D341Med (cell line): Measurements from ENCODE around the gene LNX2.
"Not testable (repeated sequence)": the region's sequence is repeated elsewhere in the genome, so short reads cannot be mapped to it uniquely, and the experiment has no call there.

Experiments
- DNase-seq: peaks from one replicate; pipeline ENCODE4 v3.0.0; 2012; ENCODE audit warnings: low spot score

LNX2 gene

GRCh38 chr13:27636589-27637288 lies 16.4 kb upstream of the LNX2 start:
- no peak for DNase-seq

GRCh38 chr13:27635266-27635665 lies 14.9 kb upstream of the LNX2 start:
- DNase-seq = no peak

GRCh38 chr13:27634791-27635190 lies 14.5 kb upstream of the LNX2 start:
- DNase-seq = no peak

GRCh38 chr13:27634231-27634630 lies 13.9 kb upstream of the LNX2 start:
- DNase-seq = no peak

DNA sequence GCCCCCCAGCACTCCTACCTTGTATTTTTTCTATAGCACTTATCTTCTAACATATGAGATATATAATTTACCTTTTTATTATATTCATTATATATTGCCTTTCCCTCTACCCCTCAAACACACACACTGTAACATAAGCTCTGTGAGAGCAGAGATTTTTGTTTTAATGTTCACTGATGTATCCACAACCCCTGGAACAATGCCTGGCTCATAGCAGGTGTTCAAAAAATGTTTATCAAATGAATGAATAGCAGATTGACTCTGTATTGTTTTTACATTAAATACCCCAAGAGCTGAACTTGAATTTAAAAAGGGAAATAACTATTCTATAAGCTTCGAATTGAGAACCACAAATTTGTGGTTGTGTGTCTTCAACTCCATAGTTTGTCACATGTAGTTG lies 12.3 kb upstream of the LNX2 start:
- no peak for DNase-seq

GRCh38 chr13:27632214-27632613 lies 11.9 kb upstream of the LNX2 start:
- no peak for DNase-seq

DNA sequence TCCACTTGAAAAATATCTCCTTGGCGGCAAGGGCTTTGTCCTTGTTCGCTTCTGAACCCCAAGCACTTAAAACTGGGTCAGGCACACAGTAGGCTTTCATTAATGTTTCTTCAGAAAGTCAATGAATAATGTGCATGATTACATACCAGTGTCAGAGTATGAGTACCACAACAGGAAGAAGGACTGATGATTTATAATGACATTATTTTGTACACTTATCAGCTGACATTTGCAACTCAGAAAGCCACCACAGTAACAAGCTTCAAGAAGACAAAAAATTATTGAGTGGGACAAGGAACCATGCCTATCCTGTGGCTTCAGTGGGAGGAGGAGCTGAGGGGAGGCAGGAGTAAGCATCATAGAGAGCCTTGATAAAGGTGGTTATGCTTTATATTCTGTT lies 11.3 kb upstream of the LNX2 start:
- DNase-seq = no peak

- no peak for DNase-seq
Measured at GRCh38 chr13:27631156-27631555, 10.8 kb upstream of the LNX2 start.

GRCh38 chr13:27628766-27629165 lies 8.4 kb upstream of the LNX2 start:
- not testable (repeated sequence) for DNase-seq

GRCh38 chr13:27628081-27628480 lies 7.8 kb upstream of the LNX2 start:
- no peak for DNase-seq

GRCh38 chr13:27627380-27627779 lies 7.1 kb upstream of the LNX2 start:
- no peak for DNase-seq

DNA sequence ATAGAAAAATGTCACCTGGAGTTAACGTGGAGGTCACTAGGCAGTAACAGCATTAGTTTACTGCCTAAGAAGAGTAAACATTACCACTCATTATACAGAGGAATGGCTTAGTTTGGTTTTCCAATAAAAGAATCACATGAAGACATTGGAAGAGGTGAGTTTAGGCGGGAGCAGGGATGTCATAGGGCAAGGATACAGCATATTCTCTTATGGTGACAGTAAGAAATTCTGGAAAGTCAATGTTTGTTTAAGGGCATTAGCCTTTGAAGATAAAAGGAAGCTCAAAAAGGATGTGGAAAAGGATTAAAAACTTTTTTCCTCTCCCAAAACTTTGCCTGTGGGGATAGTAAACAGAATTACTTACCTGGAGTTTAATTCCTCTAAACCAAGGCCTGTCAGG lies 5.5 kb upstream of the LNX2 start:
- no peak for DNase-seq

DNA sequence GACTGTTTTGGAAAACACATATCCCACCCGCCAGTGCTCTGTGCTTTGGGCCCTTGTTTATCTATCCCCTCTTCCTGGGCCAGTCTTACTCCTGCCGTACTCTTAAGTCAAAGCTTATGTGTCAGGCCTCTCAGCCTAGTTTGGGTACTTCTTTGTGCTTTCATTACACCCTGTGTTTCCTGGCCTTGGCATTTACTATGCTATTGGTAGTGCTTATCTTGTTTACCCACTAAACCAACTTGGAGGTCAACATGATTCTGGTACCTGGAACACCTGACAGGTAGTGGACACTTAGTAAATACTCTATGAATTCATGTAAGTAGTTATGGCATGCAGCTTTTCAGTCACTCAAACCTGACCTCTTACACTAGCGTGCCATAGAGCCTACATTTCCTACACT lies 3.7 kb upstream of the LNX2 start:
- DNase-seq = no peak

GRCh38 chr13:27622881-27623280 lies 2.6 kb upstream of the LNX2 start:
- no peak for DNase-seq

GRCh38 chr13:27622102-27622820 lies 1.9 kb upstream of the LNX2 start:
- DNase-seq = peak; percentile 20

DNA sequence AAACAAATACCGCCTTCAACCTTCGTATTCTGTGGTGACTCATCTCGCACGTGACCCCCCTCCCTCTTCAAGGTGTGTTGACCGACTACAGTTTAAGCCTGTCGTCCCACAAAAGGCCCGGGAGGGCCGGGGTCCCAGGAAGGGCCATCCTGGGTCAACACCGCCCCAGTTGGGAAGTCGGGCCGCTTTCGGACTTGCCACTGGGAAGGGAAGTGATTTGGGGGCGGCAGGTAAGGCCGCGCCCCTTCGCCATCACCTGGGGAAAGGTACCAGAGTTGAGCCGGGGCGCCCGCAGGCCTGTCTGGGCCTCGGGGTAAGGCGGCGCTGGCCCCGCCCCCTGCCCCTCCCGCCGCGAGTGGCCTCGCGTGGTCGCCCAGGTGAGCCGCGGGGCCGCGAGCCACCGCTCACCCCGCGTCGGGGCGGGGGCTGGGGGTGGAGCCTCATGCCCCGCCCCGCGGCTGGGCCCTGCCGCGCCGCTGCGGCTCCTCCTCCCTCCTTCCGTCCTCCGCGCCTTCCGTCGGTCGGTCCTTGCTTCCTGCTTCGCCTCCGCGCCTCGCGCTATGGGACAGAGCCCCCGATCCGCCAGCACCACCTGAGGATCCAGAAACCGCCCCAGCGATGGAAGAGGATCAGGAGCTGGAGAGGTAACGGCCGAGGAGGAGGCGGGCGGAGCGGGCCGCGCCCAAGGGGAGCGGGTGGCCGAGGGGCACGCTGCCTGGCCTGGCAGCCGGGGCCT lies 1.2 kb upstream of the LNX2 start, which contains the start of gene POLR1D:
Gene POLR1D (plus strand): TSS at position 527 of the 736 bp plus-strand sequence. CDS start 92 bp downstream, at position 619.
- DNase-seq = peak; percentile 93

DNA sequence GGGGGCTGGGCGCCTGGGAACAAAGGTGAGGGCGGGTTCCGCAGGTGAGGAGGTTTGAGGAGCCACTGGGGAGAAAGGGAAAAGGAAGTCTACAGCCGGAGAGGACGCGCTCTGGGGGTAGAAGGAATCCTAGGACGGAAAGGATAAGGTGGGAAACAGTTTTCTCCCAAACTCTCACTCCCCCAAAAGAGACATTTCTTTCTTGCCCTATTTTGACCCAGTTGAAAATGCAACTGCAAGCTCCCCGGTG lies 712 bp upstream of the LNX2 start:
- DNase-seq = no peak

- DNase-seq = peak; percentile 73
Measured at GRCh38 chr13:27619728-27620376, 477 bp downstream of the LNX2 start.

DNA sequence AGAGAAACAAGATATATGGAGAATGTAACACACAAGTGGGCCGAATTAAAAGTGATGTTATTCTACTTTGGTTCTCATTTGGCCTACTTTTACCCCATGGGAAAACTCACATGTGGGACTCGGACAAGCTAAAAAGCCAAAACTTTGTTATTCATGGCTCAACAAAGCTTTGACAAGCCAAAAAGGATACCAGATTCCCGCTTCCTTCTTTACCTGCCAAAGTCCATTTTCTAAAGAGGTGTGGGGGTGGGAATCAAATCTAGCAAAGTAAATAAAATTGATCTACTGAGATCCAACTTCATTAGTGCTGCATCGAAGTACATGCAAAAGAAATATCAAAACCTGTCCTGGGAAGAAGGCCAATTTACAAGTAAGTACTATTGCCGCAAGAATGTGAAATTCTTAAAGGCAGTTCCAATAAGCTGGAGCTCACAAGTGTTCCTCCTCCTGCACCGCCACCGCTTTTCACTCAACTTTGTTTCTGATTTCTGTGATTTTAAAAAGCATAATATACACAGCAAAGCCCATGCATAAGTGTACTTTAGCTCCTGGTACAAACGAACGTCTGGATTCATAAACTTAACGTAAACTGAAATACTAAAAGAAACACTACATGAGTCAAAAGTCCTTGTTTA lies 1.1 kb downstream of the LNX2 start:
- DNase-seq = no peak

GRCh38 chr13:27617881-27618321 lies 2.4 kb downstream of the LNX2 start:
- no peak for DNase-seq

DNA sequence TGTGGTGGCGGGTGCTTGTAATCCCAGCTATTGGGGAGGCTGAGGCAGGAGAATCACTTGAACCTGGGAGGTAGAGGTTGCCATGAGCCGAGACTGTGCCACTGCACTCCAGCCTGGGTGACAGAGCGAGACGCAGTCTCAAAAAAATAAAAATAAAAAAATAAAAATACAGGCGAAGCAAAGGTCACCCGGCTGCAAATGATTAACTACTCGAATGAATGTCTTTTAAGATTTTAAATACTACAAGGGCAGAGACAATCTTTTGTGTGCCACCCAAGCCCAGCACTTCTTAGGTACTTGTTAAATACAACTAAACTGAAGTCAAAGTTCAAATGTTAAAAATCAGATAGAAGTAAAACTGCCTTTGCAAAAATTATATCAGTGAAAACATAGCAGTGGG lies 6.7 kb downstream of the LNX2 start:
- DNase-seq = no peak

- DNase-seq = no peak
Measured at GRCh38 chr13:27607125-27607524, 13.2 kb downstream of the LNX2 start.
